KMS-11 (cell line): Measurements from ENCODE around the gene ATP6V1G2.

Source experiments
- H2AFZ ChIP-seq: fragments of 200-600 bp; sonication (generic); 2 replicates; pipeline ENCODE4 v1.6.1; 2016; ENCODE audit warnings: antibody characterized with exemption, mixed run types, low read depth
- H3K27ac ChIP-seq: fragments of 200-600 bp; sonication (generic); 2 replicates; pipeline ENCODE4 v1.6.1; 2016; ENCODE audit warnings: mild to moderate bottlenecking, mixed run types
- H3K27me3 ChIP-seq: fragments of 200-600 bp; sonication (generic); 2 replicates; pipeline ENCODE4 v1.6.1; 2017; ENCODE audit warnings: mild to moderate bottlenecking, low read depth, mixed run types, moderate library complexity; ENCODE audit not compliant: insufficient read depth
- H3K36me3 ChIP-seq: fragments of 200-600 bp; sonication (generic); 2 replicates; pipeline ENCODE4 v1.6.1; 2017; ENCODE audit warnings: mild to moderate bottlenecking, mixed run types; ENCODE audit not compliant: insufficient read depth
- H3K4me1 ChIP-seq: fragments of 200-600 bp; sonication (generic); 2 replicates; pipeline ENCODE4 v1.6.1; 2016; ENCODE audit warnings: mild to moderate bottlenecking, low read depth, mixed run types; ENCODE audit not compliant: poor library complexity, severe bottlenecking
- H3K4me2 ChIP-seq: fragments of 200-600 bp; sonication (generic); 2 replicates; pipeline ENCODE4 v1.7.0; 2016; ENCODE audit warnings: mild to moderate bottlenecking, mixed run types
- H3K4me3 ChIP-seq: fragments of 200-600 bp; sonication (generic); IDR thresholded peaks from 2 replicates; pipeline ENCODE4 v1.6.1; 2017; ENCODE audit warnings: low read depth, low read length, mixed read lengths; ENCODE audit not compliant: insufficient read depth
- H3K79me2 ChIP-seq: fragments of 200-600 bp; sonication (generic); 2 replicates; pipeline ENCODE4 v1.6.1; 2016; ENCODE audit warnings: low read depth, mixed run types; ENCODE audit not compliant: insufficient read depth
- H3K9ac ChIP-seq: fragments of 200-600 bp; sonication (generic); 2 replicates; pipeline ENCODE4 v1.6.1; 2016; ENCODE audit warnings: mild to moderate bottlenecking, mixed run types
- H4K20me1 ChIP-seq: fragments of 200-600 bp; sonication (generic); 2 replicates; pipeline ENCODE4 v1.6.1; 2016; ENCODE audit warnings: mild to moderate bottlenecking, mixed run types; ENCODE audit not compliant: insufficient read depth
- TF ChIP-seq, protein P1 (sequence below): fragments of 200-600 bp; sonication (generic); conservative IDR thresholded peaks from 2 replicates; pipeline ENCODE4 v1.6.1; 2017; ENCODE audit warnings: low read depth, mild to moderate bottlenecking, antibody characterized with exemption, low read length, moderate library complexity, mixed read lengths

Gene ATP6V1G2

DNA sequence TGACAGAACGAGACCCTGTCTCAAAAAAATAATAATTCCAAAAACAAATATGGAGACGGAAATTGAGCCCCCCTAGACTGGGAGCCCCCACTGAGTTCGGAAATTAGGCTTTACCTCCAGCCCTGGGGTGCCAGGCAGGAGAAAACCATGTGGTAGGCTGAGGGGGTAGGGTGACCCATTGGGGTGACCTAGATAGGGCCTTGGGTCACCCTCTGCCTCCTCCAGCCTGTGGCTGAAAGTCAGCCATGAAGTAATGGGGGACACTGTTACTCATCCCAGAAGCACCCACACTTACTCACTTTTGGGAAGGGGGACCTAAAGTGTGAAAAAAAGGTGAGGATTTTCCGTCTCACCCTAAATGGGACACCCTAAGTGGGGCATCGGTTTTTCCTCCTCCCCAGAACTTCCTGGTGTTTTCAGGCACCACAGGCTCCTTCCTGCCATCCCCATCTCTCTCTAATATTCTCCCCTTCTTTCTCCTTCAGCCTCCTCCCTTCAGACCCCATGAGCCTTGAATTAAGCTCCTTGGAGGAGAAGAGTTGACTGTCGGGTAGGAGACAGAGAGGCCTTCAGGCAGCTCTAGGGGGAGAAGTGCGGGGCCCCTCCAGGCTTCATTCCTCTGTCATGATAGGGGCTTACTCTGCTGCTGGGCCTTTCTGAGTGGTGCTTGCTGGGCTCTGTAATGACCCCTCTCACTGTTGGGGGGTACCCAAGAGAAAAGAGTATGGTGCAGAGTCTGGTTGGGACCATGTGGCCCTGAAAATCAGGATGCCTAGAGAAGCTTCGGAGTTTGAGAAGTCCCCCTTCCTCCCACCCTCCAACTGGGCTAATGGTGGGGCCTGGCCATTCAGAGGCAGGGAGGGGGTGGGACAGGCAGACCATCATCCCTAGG lies 33.4 kb upstream of the ATP6V1G2 start:
- Histone ChIP-seq H3K9ac (no peak overlapping the region), H3K4me2 (no peak overlapping the region), H3K36me3 (no peaks in the 10 kb centered on the region), H3K4me3 (no peak overlapping the region), H4K20me1 (no peaks in the 10 kb centered on the region), H3K4me1 (peaks cover 25% of the 10 kb centered on the region), H3K79me2 (no peaks in the 10 kb centered on the region), H3K27ac (no peak overlapping the region), H2AFZ (no peak overlapping the region), H3K27me3 (peaks cover 37% of the 10 kb centered on the region)
- TF ChIP-seq, protein P1, sequence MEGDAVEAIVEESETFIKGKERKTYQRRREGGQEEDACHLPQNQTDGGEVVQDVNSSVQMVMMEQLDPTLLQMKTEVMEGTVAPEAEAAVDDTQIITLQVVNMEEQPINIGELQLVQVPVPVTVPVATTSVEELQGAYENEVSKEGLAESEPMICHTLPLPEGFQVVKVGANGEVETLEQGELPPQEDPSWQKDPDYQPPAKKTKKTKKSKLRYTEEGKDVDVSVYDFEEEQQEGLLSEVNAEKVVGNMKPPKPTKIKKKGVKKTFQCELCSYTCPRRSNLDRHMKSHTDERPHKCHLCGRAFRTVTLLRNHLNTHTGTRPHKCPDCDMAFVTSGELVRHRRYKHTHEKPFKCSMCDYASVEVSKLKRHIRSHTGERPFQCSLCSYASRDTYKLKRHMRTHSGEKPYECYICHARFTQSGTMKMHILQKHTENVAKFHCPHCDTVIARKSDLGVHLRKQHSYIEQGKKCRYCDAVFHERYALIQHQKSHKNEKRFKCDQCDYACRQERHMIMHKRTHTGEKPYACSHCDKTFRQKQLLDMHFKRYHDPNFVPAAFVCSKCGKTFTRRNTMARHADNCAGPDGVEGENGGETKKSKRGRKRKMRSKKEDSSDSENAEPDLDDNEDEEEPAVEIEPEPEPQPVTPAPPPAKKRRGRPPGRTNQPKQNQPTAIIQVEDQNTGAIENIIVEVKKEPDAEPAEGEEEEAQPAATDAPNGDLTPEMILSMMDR = no peak

DNA sequence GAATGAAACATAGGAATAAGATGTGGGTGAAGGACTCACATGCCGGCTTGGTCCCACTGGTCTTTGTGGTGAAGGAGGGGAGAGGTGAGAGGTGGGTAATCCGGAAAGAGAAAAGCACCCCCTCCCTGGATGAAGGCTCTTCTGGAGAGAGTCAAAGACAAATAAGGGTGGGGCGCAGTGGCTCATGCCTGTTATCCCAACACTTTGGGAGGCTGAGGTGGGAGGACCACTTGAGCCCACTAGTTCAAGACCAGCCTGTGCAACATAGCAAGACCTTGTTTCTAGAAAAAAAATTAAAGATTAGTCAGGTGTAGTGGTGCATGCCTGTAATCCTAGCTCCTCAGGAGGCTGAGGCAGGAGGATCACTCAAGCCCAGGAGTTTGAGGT lies 32.7 kb upstream of the ATP6V1G2 start:
- H4K20me1 ChIP-seq = no peaks in the 10 kb centered on the region
- TF ChIP-seq, protein P1 = no peak
- H2AFZ ChIP-seq = no peak overlapping the region
- no peak overlapping the region for H3K9ac ChIP-seq
- no peak overlapping the region for H3K27ac ChIP-seq
- H3K36me3 ChIP-seq = no peaks in the 10 kb centered on the region
- no peaks in the 10 kb centered on the region for H3K79me2 ChIP-seq
- peaks cover 44% of the 10 kb centered on the region for H3K27me3 ChIP-seq
- peaks cover 25% of the 10 kb centered on the region for H3K4me1 ChIP-seq
- H3K4me2 ChIP-seq = no peak overlapping the region
- no peak overlapping the region for H3K4me3 ChIP-seq

GRCh38 chr6:31578184-31579118 lies 32.0 kb upstream of the ATP6V1G2 start:
- TF ChIP-seq, protein P1 = no peak
- Histone ChIP-seq H3K4me2 (no peak overlapping the region), H3K27me3 (peaks cover 50% of the 10 kb centered on the region), H3K79me2 (no peaks in the 10 kb centered on the region), H2AFZ (no peak overlapping the region), H3K27ac (no peak overlapping the region), H3K36me3 (no peaks in the 10 kb centered on the region), H3K4me1 (peaks cover 25% of the 10 kb centered on the region), H3K4me3 (no peak overlapping the region), H4K20me1 (no peaks in the 10 kb centered on the region), H3K9ac (no peak overlapping the region)

DNA sequence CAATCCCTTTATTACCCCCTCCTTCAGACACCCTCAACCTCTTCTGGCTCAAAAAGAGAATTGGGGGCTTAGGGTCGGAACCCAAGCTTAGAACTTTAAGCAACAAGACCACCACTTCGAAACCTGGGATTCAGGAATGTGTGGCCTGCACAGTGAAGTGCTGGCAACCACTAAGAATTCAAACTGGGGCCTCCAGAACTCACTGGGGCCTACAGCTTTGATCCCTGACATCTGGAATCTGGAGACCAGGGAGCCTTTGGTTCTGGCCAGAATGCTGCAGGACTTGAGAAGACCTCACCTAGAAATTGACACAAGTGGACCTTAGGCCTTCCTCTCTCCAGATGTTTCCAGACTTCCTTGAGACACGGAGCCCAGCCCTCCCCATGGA lies 31.2 kb upstream of the ATP6V1G2 start:
- Histone ChIP-seq H3K79me2 (no peaks in the 10 kb centered on the region), H3K9ac (no peak overlapping the region), H4K20me1 (no peaks in the 10 kb centered on the region), H3K27ac (no peak overlapping the region), H3K27me3 (peaks cover 54% of the 10 kb centered on the region), H3K4me1 (peaks cover 20% of the 10 kb centered on the region), H2AFZ (no peak overlapping the region), H3K36me3 (no peaks in the 10 kb centered on the region), H3K4me3 (no peak overlapping the region), H3K4me2 (no peak overlapping the region)
- TF ChIP-seq, protein P1 = no peak
